ENCODE data around the gene TCF4.

The TCF4 gene

GRCh38 chr18:55318951-55319441 is 269.0 kb downstream of the TCF4 start:
- no peak for DNase-seq (ENCODE audit: extremely low spot score, insufficient read length, low read depth)

DNA sequence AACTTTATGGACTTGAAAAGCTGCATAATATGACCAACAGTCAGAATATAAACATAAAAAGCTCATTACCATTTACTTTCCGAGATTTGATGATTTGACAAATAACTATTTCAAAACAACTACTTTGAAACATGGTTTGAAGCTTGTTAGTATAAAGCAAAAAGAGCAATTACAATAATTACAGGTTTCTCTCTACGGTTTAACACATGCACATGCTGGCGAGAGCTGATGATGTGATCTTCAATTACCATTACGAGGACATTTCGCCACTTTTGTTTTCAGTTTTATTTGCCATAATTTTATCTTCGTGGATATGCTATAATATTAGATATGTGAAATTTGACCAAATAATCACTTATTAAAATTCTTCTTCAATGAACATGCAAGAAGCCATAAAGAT is 270.1 kb downstream of the TCF4 start:
- FAIRE-seq (peak; percentile 57), DNase-seq (ENCODE audit: extremely low spot score, insufficient read length, low read depth) (no peak)

More at GRCh38 chr18:55318951-55319441, 269.0 kb downstream of the TCF4 start:
- peak; percentile 52 for FAIRE-seq

- DNase-seq (ENCODE audit: extremely low spot score, insufficient read length, low read depth) = no peak
- FAIRE-seq = no peak
These were observed 270.7 kb downstream of the TCF4 start for GRCh38 chr18:55317324-55317723.

DNA sequence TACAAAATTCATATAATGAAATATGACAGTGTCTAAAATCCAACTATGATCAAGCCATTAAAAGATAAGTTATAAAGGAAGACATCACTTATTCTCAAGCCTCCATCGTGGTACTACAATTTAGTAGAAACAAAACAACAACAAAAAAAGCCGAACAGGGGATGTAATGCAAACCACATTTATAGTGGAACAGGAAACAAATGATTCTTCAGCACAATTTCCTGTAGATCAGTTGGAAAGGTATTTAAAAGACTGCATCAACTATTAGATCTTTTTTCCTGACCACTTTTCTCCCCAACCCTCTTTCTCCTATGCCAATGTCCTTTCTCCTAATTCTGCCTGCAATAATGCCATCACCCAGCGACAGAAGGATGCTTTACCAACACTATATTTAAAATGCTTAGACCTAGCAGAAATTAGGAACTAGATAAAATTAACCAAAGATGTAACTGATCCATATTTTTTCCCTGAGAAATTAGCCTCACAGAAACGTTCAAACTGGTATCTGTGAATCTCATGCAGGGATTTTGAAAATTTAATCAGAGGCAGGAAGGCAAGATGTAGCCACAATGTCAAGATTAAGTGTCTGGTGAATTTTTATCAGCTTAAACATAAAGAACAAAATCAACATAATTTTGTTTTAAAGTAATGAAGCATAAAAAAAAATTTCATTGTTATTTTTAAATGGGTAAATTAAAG is 271.4 kb downstream of the TCF4 start:
- DNase-seq (ENCODE audit: extremely low spot score, insufficient read length, low read depth) (no peak), FAIRE-seq (peak; percentile 29)

DNA sequence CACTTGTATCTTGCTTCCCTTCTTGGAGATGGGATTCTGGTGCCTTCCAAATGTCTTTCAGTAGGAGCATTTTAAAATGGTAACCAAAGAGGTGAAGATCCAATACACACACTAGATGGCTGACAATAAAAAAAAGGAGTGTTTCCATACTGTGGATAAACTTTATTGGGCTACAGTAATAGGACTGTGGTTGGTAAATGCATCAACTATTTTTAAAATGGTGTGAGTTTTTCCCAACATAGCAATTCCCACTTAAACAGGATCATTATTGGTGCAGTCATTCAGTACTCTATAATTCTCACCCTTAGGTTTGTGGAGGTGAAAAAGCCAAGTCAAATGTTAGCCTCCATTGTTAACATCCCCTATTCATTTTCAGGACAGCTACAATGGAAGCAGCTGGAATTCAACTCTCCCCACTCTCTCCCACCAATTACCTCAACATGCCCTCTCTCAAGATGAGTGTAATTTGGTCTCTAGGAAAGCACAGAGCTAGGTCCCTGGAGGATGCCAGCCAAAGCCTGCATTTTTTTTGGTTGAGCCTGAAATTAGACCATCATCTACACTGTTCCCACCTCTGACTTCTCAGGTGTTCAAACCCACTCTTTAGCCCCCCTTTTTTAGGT is 273.3 kb downstream of the TCF4 start:
- DNase-seq (ENCODE audit: extremely low spot score, insufficient read length, low read depth) (no peak), FAIRE-seq (no peak)

DNA sequence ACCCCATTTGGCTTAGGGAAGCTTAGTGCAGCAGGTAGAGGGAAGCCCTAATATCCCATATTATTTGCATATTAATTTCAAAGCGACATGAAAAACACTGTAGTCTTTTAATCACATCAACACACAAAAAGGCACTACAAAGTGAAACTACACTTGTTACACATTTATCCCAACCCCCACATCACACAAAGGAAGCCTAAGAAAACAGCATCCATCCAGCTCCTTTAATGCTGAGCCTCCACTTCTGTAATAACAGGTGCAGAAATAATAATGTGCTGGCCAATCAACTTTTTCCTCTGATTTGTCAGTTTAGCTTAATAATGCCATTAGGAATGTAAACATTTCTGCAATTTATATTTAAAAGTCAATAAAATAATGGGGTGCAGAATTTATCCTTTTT is 274.0 kb downstream of the TCF4 start:
- FAIRE-seq (peak; percentile 33), DNase-seq (ENCODE audit: extremely low spot score, insufficient read length, low read depth) (no peak)

GRCh38 chr18:55310863-55311262 is 277.1 kb downstream of the TCF4 start:
- FAIRE-seq (no peak), DNase-seq (ENCODE audit: extremely low spot score, insufficient read length, low read depth) (no peak)

DNA sequence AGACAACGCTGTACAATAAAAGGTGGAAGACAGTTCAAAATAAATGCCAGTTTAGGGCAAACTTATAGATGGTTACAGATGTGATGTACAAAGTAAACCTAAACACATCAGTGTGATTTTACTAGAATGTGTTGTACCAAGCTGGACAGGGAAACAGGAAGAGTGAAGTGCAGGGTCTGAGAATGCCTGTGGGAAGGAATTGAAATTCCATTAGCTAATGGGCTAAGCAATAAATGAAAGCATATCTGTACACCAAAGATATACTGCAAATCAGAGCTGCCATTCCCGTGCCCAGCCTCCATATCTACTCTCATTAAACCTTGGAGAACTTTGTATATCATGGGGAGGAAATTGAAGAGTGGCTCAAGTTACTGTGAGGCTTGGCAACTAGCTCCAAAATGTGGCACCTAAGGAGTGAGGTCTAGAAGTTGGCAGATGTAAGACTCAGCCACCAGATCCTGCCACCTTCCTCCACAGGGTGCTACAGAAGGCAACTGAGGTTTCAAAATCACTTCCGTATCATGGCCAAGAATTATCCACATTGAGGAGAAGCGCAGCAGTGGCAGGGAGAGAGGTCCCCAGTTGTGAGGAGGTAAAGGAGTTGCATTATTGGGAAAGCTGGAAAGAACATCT is 277.8 kb downstream of the TCF4 start:
- FAIRE-seq (no peak), DNase-seq (ENCODE audit: extremely low spot score, insufficient read length, low read depth) (no peak)

- DNase-seq (ENCODE audit: extremely low spot score, insufficient read length, low read depth) = no peak
- FAIRE-seq = no peak
These were observed 278.7 kb downstream of the TCF4 start for GRCh38 chr18:55309249-55309648.

DNA sequence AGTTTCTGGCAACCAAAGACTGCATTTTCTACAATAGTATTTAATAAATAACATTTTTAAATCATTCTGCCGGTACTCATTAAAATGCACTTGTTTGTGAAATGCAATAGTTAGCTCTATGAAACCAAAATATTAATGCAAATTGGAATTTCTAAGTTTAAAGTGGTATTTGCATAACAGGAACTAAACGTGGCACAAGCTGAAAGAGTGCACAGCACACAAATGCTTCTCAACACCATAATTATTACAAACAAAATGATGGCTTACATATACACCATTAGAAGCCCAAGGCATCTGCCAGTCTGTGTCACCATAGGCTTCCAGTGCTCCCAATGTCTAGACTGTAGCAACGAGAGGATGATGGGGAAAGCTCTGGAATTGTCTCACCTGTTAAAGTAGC is 280.5 kb downstream of the TCF4 start:
- no peak for DNase-seq (ENCODE audit: extremely low spot score, insufficient read length, low read depth)
- FAIRE-seq = peak; percentile 59

- no peak for DNase-seq (ENCODE audit: extremely low spot score, insufficient read length, low read depth)
- no peak for FAIRE-seq
These were observed 281.5 kb downstream of the TCF4 start for GRCh38 chr18:55306359-55307024.

DNA sequence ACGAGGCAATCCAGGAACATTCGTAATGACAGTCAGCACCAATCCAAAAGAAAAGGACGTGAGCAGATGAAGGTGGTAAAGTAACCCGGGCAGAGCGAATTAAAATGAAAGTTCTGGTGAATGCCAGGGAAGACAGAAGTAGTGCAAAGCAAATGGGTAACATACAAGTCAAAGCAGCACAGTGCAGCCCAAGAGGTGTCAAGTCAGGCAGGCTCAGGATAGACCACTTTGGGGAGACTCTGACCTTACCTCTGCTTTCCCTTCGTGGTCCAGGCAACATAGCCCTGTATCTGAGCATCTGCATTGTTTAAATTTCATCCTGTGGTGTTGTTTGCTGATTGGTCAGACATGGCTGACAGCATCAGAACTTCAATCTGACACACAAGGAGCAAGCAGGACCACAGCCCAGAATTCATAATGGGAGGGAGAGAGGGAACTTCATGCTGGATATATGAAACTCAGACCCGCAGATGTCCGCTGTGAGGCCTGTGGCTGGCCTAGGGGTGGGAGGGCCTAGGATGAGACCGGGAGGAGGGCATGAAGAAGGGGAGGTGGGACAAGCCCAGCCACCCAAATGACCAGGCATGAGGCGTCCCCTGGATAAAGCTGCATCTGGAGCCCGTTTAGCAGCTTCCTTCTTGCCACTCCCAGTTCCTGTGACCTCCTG is 285.7 kb downstream of the TCF4 start:
- FAIRE-seq (no peak), DNase-seq (ENCODE audit: extremely low spot score, insufficient read length, low read depth) (no peak)

- DNase-seq (ENCODE audit: extremely low spot score, insufficient read length, low read depth) (no peak), FAIRE-seq (no peak)
These were observed 286.2 kb downstream of the TCF4 start for GRCh38 chr18:55301824-55302166.

DNA sequence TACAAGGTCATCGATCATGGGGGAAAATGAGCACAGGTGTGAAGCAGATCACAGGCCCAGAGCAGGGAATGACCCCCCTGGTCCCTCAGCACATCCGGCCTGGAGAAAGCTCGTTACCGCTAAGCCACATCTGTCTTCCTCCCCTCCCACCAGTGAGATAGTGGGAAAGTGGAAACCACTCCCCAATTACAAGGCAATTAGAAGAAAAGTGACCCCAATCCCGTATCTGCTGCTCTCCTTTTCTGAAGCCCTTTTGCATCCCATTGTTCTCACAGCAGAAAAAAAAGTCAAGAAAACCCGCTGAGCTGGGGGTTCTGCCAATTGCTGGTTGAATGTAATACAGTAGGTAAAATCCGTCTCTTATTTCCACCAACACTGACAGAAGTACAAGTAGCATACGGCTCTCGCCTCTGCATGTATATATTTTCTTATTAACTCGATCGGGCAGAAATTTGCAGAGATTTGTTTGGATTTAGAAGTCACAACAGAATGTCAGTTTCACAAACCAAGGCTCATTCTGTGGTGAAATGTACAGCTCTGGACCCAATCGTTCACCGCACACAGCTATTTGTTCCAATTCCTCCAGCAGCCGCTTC is 287.0 kb downstream of the TCF4 start:
- no peak for DNase-seq (ENCODE audit: extremely low spot score, insufficient read length, low read depth)
- no peak for FAIRE-seq

DNA sequence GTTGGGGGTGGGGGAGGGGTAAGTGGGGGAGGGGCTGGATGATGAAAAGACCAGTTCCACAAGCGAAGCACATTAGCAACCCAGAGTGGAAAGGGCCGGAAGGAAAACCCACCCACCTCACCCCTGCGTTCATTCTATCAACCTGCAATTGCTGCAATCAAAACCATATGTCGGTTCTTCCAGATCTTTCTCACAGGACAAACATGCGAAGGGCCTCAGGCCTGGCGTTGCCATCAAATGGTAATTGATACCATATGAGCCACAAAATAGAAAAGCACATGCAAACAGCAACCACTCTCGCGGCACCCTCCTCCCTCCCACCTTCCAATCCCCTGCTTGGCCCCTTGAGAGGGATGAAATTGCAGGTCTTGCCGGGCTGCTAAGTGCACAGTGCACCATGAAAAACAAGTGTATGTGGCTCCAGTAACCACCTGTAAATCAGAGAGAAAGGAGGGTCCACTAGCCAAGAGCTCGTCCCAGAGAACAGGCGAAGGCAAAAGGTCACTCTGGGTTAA is 287.5 kb downstream of the TCF4 start:
- no peak for DNase-seq (ENCODE audit: extremely low spot score, insufficient read length, low read depth)
- FAIRE-seq = no peak

- no peak for DNase-seq (ENCODE audit: extremely low spot score, insufficient read length, low read depth)
- FAIRE-seq = no peak
These were observed 291.2 kb downstream of the TCF4 start for GRCh38 chr18:55296778-55297177.

GRCh38 chr18:55296115-55296514 is 291.9 kb downstream of the TCF4 start:
- FAIRE-seq = no peak
- DNase-seq (ENCODE audit: extremely low spot score, insufficient read length, low read depth) = no peak

- no peak for FAIRE-seq
- DNase-seq (ENCODE audit: extremely low spot score, insufficient read length, low read depth) = no peak
These were observed 297.1 kb downstream of the TCF4 start for GRCh38 chr18:55290898-55291297.

- no peak for DNase-seq (ENCODE audit: extremely low spot score, insufficient read length, low read depth)
- FAIRE-seq = no peak
These were observed 298.2 kb downstream of the TCF4 start for GRCh38 chr18:55289775-55290174.

DNA sequence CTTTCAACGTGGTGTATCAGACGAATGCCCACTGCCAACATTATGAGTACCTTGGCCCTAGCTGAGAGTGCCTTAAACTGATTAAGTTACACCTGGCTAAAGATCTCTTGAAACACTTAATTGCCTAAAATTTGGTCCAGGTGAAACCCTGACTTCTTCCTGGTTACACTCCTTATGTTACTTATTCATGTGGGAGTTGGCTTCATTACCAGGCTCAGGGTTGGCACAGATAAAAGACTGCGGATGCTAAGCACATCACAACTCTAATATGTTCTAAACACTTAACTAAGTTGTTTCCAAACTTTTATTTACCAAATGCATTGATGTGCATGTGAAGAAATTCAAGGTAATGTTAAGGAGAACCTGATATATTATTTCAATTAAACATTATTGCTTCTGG is 298.9 kb downstream of the TCF4 start:
- DNase-seq (ENCODE audit: extremely low spot score, insufficient read length, low read depth) (no peak), FAIRE-seq (no peak)
